C4-2B (cell line): ENCODE results near the gene ALG12.

Experiments
- CTCF ChIP-seq: fragments of 450-650 bp; conservative IDR thresholded peaks from 2 replicates; pipeline ENCODE4 v1.5.1; 2017; ENCODE audit warnings: mild to moderate bottlenecking
- ZFX ChIP-seq: fragments of 450-650 bp; IDR thresholded peaks from 2 replicates; pipeline ENCODE4 v1.6.1; 2017

- TF ChIP-seq CTCF (no peak), ZFX (no peak)
Measured at GRCh38 chr22:49959782-49960158, 41.5 kb upstream of the ALG12 start.
